GM23248 (cell line): ENCODE data around the gene C9orf72.

Experiments used
- EZH2 ChIP-seq: fragments of 200-600 bp; sonication (generic); IDR thresholded peaks from 2 replicates; pipeline ENCODE4 v1.6.1; 2018; ENCODE audit warnings: antibody characterized with exemption, mild to moderate bottlenecking; ENCODE audit not compliant: insufficient read depth, poor library complexity, severe bottlenecking
- EZH2phosphoT487 ChIP-seq: fragments of 200-600 bp; sonication (generic); IDR thresholded peaks from 2 replicates; pipeline ENCODE4 v1.6.1; 2018; ENCODE audit warnings: antibody characterized with exemption, moderate library complexity, mild to moderate bottlenecking, low read depth; ENCODE audit not compliant: insufficient read depth

GRCh38 chr9:27541740-27542139, 31.5 kb downstream of the C9orf72 start:
- TF ChIP-seq EZH2phosphoT487 (no peak), EZH2 (no peak)
